LHCN-M2 (cell line): Measurements from ENCODE around the gene NME7. TPM values are rescaled to one million over a fixed set of nuclear protein-coding genes. Genes with fewer than 3 reads are reported as not detected.
"Not testable (repeated sequence)": the region's sequence is repeated elsewhere in the genome, so short reads cannot be mapped to it uniquely, and the experiment has no call there.

Source experiments
- DNase-seq: peaks from one replicate; pipeline ENCODE4 v3.0.0-alpha.2; 2012; ENCODE audit warnings: low read depth
- total RNA-seq: library from RNA; depleted of rRNA; stranded (reverse); fragments of >200 nt; gene quantifications from 2 replicates; pipeline ENCODE4 v1.2.3, GENCODE V29; 2014

The NME7 gene
- total RNA-seq, 1 experiment from 2014 or later = 29.9 TPM

DNA sequence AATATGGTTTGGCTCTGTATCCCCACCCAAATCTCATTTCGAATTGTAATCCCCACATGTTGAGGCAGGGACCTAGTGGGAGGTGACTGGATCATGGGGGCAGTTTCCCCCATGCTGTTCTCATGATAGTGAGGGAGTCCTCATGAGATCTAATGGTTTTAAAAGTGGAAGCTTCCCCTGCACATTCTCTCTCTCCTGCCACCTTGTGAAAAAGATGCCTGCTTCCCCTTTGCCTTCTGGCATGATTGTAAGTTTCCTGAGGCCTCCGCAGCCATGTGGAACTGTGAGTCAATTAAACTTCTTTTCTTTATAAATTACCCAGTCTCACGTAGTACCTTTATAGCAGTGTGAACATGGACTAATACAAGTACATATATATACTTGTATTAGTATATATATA is 25.5 kb downstream of the NME7 start:
- not testable (repeated sequence) for DNase-seq

DNA sequence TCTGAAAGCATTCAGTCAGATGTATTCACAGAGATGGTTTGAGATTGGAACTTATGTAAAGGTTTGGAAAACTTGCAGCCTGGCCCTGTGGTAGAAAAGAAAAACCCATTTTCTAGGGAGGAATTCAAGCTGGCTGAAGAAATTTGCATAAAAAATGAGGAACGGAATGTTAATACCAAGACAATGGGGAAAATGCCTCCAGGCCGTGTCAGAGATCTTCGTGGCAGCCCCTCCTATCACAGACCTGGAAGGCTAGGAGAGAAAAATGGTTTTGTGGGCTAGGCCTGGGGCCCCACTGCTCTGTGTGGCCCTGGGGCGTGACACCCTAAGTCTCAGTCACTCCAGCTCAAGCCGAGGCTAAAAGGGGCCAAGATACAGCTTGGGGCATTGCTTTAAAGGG is 26.7 kb downstream of the NME7 start:
- no peak for DNase-seq

DNA sequence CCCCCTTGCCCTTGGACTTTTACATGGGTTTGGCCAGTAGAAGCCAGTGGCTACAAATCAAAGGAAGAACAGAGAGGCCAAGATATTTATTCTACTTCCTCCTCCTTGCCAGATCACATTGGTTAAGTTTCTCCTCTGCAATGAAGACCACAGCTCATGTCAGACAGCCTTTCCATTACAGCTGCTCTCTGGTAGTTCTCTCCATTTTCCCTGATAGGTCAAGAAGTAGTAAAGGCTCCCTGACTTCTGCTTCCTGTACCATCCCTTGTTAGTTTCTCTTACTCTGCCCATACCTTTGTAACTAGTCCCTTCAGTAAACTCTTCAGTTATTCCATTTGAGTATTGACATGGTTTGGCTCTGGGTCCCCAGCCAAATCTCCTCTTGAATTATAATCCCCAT is 27.8 kb downstream of the NME7 start:
- DNase-seq = no peak

DNA sequence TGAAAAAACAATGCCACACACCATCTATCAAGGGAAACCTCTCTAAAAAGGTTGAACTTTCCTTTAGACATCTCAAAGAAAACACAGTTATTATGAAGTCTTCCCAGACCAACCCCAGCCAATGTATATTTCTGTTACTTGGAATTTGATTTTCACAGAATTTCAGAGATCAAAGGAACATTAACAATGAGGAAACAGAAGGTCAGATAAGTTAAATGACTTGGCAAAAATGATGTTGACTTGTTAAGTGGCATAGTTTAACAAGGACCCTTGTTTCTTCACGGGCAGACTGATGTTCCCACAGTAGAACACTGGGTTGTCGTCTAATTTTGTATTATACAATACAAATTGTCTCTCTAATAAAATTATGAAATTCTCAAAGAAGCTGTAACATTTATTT is 29.0 kb downstream of the NME7 start:
- no peak for DNase-seq

DNA sequence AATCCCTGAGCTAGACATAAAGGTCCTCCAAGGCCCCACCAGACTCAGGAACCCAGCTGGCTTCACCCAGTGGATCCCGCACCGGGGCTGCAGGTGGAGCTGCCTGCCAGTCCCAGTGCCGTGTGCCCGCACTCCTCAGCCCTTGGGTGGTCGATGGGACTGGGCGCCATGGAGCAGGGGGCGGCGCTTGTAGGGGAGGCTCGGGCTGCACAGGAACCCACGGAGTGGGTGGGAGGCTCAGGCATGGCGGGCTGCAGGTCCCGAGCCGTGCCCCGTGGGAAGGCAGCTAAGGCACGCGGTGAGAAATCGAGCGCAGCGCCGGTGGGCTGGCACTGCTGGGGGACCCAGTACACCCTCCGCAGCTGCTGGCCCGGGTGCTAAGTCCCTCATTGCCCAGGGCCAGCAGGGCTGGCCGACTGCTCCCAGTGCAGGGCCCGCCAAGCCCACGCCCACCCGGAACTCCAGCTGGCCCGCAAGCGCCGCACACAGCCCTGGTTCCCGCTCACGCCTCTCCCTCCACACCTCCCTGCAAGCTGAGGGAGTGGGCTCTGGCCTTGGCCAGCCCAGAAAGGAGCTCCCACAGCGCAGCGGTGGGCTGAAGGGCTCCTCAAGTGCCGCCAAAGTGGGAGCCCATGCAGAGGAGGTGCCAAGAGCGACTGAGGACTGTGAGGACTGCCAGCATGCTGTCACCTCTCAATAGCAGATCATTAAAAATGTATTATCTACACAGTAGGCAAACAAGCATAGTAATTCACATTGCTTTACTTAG is 30.5 kb downstream of the NME7 start:
- DNase-seq = not testable (repeated sequence)

DNA sequence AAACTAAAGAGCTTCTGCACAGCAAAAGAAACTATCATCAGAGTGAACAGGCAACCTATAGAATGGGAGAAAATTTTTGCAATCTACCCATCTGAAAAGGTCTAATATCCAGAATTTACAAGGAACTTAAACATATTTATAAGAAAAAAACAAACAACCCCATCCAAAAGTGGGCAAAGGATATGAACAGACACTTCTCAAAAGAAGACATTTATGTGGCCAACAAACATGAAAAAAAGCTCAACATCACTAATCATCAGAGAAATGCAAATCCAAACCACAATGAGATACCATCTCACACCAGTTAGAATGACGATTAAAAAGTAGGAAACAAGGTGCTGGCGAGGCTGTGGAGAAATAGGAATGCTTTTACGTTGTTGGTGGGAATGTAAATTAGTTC is 32.9 kb downstream of the NME7 start:
- DNase-seq = not testable (repeated sequence)

DNA sequence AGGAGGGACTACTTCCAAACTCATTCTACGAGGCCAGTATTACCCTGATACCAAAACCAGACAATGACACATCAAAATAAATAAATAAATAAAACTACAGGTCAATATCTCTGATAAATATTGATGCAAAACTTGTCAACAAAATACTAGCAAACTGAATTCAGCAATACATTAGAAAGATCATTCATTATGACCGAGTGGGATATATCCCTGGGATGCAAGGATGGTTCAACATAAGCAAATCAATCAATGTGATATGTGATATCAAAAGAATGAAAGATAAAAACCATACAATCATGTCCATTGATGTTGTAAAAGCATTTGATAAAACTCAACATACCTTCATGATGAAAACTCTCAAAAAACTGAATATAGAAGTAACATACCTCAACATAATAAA is 36.7 kb downstream of the NME7 start:
- DNase-seq = no peak

DNA sequence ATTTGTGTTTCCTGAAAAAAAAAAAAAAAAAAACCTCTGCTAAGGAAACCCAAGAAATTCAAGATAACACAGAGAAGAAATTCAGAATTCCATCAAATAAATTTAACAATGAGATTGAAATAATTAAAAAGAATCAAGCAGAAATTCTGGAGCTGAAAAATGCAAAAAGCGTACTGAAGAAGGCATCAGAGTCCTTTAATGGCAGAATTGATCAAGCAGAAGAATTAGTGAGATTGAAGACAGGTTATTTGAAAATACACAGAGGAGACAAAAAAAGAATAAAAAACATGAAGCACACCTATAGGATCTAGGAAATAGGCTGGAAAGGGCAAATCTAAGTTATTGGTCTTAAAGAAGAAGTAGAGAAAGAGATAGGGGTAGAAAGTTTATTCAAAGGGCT is 38.2 kb downstream of the NME7 start:
- DNase-seq = no peak

DNA sequence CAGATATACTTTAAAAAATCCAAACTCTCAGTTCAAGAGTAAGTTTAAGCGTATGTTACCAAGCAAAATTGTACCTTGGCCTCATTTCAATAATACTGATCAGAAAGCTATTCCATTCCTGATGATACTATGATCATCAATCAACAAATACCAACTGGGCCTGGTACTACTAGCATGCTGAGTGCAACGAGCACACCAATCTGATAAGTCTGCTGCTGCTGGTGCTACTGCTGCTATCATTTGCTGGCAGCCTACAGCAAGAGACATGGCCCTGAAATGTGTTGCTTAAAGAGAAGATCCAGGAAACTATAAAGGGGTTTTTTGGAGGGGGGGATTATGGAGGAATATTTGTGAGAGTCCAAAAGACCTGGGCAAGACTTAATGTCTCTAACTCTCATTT is 39.7 kb downstream of the NME7 start:
- DNase-seq = no peak

DNA sequence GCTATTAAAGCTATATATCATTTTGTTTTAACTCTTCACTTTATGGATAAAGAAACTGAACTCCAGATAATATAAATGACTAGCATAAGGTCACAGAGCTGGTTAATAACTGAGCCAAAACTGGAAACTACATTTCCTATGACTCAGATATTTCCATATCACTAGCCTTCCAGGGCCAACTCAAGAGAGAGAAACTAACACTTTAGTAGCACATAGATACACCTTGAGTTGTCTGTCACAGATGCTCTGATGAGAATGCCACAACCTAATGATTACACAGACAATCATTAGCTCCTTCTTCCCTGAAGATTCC is 40.7 kb downstream of the NME7 start:
- DNase-seq = peak; percentile 39

DNA sequence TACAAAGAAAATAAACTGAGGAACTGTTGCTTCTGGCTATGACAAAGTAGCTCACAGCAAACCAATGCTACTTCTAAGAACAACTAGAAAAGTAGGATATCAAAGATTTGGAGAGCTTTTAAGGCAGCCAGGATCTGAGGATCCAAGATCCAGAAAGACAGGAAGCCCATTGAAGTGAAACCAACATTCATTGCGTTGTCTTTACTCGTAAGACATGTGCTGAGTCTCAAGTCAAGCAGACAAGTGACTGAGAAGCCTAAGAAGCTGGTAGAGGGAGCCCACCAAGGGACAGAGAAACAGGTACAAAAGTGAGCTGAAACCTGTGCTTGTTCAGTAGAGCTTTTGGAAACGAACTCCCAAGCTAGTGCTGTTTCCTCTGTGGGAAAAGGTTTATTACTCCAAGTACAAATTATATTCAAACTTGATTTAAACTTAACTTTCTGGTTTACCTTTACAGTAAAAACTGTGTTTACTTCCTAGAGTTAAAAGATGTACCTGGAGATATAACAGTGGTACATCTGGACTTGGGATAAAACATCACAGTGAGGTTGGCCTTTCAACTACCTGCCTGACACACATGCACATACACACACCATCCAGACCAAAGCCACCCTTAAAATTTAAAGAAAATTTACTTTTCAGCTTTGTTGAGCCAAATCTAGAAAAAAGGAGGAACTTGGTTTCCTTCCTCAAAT is 41.2 kb downstream of the NME7 start:
- no peak for DNase-seq

DNA sequence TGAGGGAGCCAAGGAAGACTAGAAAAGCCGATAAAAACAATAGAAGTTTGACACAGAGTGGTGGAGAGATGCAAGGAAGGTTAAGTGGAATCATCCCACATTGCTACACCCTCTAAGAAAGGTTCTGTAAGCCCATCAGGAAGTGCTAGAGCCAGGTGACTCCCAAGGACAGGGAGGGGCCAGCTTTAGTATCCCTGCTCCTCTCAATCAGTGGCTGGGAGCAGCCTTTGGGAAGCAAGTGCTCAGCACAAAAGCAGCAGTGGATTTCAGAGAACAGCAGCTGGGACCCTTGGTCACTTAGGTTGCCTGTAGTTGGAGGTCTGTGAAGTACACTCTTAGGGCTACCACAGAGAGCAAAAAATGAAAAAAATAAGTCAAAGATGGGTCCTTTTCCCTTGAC is 42.5 kb downstream of the NME7 start:
- DNase-seq = no peak

DNA sequence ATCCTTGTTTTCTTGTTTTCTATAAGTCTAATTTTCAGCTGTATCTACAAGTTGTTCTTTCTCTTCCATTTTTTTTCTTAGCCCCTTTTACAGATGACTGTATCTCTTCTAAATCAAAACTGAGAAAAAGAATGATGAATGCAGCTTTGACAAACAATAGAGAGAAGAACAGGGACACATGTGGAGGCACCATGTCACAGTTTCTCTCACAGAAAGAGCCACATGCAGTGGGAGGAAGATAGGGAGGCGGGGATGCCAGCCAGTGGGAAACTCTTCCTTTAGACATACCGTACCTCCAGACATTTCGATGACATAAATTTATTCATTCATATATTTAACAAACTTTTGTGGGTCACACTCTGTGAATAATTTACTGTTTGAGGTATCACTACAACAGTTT is 45.5 kb downstream of the NME7 start:
- DNase-seq = no peak

DNA sequence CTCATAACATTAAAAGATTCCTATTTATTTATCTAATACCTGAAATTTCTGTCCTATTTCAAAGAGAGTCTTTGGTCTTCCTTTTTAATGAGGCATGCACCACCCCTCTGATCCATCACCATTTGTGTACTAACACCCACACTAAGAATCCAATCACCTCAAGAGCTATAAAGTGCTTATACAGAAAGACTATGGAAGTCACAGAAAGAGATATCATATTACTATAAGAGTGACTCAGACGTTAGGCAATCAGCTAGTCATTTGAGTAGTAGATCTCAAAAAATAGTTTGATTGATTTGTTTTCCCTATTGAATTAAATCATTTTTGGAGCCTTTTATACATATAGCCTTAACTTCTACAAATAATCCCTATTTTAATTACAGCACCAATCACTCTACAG is 46.1 kb downstream of the NME7 start:
- DNase-seq = peak; percentile 68

DNA sequence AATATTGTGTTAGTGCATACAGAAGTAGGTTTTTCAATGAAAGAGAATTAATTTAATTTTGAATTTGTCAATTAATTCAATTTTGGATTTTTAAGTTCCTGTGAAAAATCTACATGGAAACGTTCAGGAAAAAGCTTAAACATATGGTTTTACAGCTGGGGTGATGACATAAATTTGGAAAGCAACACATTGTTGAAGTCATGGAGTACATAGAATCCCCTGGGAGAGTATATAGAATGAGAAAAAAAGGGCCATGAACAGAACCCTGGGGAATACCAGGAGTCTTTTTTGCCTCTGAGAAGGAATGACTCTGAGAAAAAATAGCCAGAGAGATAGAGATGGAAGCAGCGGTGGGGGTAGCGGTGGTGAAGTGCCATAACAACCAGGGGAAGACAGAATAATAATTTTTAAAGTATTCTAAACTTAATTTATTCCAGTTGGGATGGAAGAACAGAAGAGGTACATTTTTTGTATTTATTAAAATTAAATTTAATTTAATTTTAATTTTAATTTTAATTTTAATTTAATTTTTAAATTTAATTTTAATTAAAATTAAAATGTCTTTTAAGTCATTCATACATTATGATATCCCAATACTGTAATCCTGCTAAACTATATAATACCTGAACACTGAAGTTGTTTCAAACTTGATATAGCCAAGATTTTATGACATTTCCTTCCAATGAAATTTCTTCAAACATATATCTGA is 48.9 kb downstream of the NME7 start:
- no peak for DNase-seq

DNA sequence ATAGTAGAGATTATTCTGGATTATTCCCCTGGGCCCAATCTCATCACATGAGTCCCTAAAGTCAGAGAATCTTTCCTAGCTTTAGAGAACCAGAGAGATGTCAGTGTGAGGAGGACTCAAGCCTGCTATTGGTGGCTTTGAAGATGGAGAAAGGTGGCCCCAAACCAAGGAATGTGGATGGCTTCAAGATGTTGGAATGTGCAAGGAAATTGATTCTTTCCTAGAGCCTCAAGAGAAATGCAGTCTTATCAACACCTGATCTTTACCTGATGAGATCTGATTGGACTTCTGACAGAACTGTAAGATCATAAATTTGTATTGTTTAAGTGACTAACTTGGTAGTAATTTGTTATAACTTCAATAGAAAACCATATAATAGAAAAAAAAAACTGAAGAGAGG is 51.0 kb downstream of the NME7 start:
- DNase-seq = no peak

DNA sequence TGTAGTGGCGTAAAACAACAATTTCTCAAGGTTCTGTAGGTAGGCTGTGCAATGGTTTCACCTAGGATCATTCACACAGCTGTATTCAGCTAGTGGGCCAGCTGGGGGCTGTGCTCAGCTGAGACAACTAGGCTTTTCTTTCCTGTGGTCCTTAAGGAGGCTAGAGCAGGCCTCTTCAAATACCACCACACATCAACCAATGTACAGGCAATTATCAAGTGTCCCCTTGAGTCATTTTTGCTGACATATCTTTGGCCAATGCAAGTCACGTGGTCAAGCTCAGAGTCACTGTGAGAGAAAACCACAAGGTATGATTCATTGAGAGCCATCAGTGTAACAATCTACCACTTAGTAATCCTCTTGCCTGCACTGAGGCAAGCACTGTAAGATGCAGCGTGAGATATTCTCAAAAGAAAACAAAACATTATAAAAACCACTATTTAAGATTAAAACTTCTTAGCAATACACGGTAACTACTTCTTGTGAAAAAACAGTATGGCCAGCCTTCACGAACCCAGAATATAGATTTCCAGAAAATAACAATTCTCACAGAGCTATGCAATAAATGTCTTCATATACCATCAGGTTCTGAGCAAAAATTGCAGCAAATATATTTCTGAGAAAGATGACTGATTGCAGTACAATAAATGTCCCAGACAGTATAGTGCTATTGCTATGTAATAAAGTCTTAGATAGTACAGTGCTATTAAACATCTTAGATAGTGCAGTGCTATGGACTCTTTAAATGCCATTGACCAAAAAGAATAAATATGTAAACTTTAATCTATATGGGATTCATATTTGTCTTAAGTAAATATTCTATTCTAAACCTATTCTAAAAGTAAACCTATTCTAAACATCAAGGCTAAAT is 55.3 kb downstream of the NME7 start:
- peak; percentile 98 for DNase-seq

DNA sequence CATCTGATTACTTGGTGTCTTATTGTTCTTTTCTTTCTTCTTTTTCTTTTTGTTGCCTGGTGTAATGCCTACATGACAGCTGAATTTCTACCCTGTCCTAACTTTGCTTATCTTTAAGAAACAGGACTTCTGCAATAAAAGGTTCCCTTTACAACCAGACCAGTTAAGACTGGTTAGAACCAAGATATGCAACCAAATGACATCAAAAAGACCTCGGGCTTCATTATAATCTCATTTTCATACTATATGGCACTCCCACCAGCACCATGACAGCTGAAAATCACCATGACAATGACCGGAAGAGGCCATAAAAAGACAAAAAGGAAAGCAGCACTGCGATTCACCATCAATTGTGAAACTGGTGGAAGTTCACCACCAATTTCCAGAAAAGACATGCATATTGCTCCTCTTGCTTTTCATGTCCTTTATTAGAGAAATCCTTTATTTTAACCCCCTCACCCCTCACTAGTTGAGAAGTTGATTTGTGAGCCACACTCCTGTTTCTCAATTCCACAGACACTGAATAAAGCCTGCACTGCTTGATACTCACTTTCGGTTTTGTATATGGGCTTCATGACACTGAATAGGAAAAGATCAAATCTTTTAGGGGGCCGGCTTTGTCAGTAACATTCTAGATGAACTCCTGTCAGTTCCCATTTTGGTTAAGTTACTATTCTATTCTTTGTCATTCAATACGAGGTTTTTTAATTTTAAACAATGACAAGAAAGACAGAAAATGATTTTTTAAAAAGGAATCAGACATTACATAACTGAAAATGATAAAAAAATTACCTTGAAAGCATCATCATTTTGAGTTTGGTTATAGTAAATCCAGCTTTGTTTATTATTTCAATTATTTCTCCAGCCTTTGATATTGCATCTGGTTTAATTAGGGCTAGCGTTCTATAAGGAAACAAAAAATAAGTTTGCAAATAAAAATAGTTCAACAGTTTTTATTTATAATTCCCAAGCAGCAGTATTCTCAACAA is 58.1 kb downstream of the NME7 start:
- DNase-seq = no peak

DNA sequence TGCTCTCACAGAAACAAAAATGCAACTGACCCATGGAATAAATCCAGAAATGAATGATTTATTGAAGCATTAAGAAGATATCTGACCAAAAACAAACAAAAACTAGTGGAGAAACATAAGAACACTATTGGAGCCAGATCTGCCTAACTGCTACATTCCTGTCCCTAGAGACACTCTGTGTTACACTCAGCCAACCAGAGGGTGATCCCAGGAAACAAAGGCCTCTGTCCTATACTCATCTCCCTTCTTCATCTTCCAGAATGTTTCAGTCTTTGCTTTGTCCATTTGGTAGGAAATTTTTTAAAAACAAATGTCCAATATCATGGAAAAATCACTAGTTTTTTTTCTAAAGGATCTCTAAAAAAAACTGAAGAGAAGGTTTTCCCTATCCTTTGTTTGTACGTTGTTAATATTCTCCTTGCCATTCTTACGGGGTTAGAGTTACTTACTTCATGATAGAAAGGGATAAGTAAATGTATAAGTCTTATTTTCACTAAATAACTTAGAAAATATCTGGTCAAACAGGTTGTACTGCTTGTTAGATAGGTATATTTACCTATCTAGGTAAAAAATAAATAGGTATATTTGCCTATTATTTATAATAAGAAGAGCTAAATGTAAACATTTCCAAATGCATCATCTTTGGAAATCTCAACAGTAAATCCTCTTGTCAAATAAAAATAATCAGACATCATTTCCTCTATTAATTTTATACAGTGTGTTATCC is 59.1 kb downstream of the NME7 start:
- peak; percentile 13 for DNase-seq

DNA sequence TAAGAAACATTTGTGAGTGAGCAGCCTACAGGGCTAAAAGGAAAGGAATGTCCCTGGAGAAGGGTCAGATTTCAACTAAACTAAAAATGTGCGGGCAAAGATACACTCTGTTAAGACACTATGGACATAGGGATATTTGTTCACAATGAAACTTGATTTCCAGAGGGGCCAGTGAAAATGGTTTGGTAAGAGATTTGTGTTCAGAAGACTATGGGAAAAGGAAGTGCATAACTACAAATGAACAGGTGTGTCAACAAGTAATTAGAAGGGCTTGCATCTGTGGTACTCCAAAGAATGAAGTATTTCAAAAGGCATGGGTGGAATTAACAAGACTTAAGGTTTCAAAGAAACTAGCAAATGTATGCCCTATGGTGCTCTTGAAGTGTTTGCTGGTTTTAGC is 60.4 kb downstream of the NME7 start:
- peak; percentile 79 for DNase-seq
